C4-2B (cell line): Measurements from ENCODE around the gene GOLGA6L9.
"Not testable (repeated sequence)": the region's sequence is repeated elsewhere in the genome, so short reads cannot be mapped to it uniquely, and the experiment has no call there.

Experiments used
- H3K27ac ChIP-seq: fragments of 450-650 bp; 2 replicates; pipeline ENCODE4 v1.5.1; 2017
- ZFX ChIP-seq: fragments of 450-650 bp; IDR thresholded peaks from 2 replicates; pipeline ENCODE4 v1.6.1; 2017
- TF ChIP-seq, protein P1 (sequence below): fragments of 450-650 bp; conservative IDR thresholded peaks from 2 replicates; pipeline ENCODE4 v1.5.1; 2017; ENCODE audit warnings: mild to moderate bottlenecking

GOLGA6L9 gene

GRCh38 chr15:82429693-82430092, at the start of gene GOLGA6L9:
Gene GOLGA6L9, plus strand, starts transcription at chr15:82429816. Its CDS starts 264 bp downstream, at chr15:82430080.
- not testable (repeated sequence) for H3K27ac ChIP-seq

DNA sequence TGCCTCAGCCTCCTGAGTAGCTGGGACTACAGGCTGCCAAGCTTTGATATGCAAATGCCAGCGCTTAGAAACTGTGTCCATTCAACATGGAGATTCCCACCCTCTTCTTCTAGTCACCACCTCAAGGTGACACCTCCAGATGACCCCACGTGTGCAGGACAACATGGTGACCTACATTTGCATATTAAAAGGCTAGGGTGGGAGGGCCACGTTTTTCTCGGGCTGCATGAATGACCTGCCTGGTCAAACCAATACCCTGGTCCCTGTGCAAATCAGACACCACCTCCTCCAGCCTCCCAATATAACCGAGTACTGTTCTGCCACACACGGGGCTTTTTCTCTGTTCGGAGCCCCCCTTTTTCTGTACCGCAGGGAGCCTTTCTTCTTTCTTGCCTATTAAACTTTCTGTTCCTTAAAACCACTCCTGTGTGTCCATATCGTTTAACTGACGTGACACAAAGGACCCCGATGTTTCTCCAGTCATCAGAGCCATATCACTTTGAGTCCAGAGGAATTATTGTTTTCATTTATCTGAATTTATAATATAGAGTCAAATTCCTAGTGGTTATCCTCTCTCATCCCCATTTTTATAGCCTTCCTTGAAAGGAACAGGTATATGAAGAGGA, 48.2 kb upstream of the GOLGA6L9 start:
- not testable (repeated sequence) for H3K27ac ChIP-seq

DNA sequence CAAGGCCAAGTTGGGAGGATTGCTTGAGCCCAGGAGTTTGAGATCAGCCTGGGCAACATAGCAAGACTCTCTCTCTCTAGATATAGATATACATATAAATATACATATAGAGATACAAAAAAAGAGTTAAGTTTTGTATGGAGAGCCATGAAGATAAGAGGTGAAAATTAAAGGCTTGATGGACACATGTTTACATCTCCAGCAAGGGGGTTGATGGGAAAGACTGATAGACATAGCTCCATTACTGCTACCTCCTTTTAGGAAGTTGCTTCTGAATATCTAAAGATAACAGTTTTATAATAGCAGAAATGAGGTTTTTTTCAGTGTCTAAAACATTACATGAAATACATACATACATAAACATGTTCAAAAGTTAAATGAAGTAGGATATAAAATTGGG, 42.4 kb upstream of the GOLGA6L9 start:
- H3K27ac ChIP-seq: not testable (repeated sequence)

GRCh38 chr15:82390152-82390551, 39.5 kb upstream of the GOLGA6L9 start:
- not testable (repeated sequence) for H3K27ac ChIP-seq

DNA sequence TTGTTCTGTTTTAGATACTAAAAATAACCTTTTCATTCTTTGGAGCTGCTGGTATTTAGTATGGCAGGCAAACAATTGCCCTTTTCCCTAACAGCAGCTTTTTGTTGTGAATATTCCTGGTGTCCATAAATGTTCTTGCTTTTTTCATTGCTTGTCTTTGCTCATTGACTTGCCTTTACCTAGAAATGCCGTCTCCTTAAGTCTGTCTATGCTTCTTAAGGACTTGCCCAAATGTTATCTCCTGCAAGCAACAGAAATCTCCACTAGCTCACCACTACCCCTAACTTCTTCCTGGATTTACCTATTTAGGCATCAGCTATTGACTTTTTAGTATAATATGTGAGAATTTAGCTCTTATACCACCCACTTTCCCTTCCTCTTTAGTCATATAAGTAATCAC, 37.5 kb upstream of the GOLGA6L9 start:
- not testable (repeated sequence) for H3K27ac ChIP-seq

- no peak for TF ChIP-seq ZFX
- TF ChIP-seq, protein P1, sequence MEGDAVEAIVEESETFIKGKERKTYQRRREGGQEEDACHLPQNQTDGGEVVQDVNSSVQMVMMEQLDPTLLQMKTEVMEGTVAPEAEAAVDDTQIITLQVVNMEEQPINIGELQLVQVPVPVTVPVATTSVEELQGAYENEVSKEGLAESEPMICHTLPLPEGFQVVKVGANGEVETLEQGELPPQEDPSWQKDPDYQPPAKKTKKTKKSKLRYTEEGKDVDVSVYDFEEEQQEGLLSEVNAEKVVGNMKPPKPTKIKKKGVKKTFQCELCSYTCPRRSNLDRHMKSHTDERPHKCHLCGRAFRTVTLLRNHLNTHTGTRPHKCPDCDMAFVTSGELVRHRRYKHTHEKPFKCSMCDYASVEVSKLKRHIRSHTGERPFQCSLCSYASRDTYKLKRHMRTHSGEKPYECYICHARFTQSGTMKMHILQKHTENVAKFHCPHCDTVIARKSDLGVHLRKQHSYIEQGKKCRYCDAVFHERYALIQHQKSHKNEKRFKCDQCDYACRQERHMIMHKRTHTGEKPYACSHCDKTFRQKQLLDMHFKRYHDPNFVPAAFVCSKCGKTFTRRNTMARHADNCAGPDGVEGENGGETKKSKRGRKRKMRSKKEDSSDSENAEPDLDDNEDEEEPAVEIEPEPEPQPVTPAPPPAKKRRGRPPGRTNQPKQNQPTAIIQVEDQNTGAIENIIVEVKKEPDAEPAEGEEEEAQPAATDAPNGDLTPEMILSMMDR: no peak
- no peak overlapping the region for H3K27ac ChIP-seq
Measured at GRCh38 chr15:82393671-82394070, 35.9 kb upstream of the GOLGA6L9 start.

GRCh38 chr15:82395788-82396187, 33.8 kb upstream of the GOLGA6L9 start:
- H3K27ac ChIP-seq: not testable (repeated sequence)

DNA sequence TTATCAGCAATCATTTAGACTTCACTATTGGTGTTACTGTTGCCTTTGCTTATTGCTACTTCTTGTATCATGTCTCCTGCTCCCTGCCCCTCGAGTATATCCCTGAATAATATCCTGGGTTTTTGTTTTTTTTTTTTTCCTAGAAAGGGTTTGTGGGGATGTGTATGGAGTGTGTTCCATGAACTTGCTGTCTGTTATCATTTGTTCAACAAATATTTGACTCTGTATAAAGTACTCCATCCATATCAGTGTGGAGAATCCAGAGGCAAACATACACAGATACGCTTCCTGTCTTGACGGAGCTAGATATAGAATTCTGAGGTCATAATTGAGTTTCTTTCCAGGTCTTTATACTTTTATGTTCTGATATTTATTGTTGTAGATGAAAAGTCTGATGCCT, 31.8 kb upstream of the GOLGA6L9 start:
- no peak overlapping the region for H3K27ac ChIP-seq
- TF ChIP-seq, protein P1: no peak
- TF ChIP-seq ZFX: no peak

- H3K27ac ChIP-seq: no peak overlapping the region
- TF ChIP-seq ZFX: no peak
- TF ChIP-seq, protein P1: no peak
Measured at GRCh38 chr15:82398785-82399184, 30.8 kb upstream of the GOLGA6L9 start.

- not testable (repeated sequence) for H3K27ac ChIP-seq
Measured at GRCh38 chr15:82399366-82400103, 30.1 kb upstream of the GOLGA6L9 start.

DNA sequence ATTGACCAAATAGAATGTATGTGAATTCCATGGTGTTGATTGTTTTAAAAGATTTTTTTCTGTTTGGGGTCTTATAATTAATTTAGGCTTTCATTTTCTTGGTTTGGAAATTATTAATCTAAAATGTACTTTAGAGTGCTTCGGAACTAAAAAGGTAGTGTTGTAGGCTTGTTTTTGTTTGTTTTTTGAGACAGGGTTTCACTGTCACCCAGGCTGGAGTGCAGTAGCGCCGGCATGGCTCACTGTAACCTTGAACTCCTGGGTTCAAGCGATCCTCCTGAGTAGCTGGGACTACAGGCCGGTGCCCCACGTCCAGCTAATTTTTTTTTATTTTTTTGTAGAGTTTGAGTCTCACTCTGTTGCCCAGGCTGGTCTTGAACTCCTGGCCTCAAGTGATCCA, 27.7 kb upstream of the GOLGA6L9 start:
- not testable (repeated sequence) for H3K27ac ChIP-seq

DNA sequence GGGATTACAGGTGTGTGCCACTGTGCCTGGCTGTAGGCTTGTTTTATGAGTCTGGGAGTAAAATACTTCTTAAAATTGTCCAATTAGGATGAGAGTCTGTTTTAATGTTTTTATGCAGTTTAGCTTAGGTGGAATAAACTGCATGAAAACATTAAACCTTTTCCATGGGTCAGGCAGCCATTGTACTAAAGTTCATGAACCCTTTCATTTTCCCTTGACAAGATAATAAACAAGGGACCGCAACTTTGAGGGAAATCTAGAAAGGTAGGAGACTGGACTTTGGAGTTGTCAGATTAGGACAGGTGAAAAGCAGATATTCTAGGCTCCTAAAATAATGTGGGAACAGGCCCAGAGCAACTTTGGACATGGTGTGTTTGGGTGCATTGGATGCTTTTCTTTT, 27.3 kb upstream of the GOLGA6L9 start:
- not testable (repeated sequence) for H3K27ac ChIP-seq

- not testable (repeated sequence) for H3K27ac ChIP-seq
Measured at GRCh38 chr15:82406211-82406610, 23.4 kb upstream of the GOLGA6L9 start.

DNA sequence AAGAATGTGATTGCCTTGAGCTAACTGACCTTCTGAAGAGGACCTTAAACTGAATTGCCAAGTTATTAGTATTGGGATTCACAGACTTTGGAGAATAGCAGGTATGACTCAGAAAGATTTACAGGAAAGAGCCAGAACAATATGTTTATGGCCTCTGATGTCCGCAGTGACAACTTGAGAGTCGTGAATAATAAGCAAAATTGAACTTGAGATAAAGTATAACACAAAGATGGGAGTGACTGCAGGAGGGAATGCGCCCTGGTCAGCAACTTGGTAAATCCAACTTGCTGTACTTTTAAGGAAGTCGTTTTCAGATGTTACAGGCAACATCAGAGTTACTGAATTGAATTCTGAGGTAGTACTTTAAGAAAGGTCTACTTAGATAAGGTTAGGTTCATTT, 19.3 kb upstream of the GOLGA6L9 start:
- H3K27ac ChIP-seq: not testable (repeated sequence)

GRCh38 chr15:82411595-82411994, 18.0 kb upstream of the GOLGA6L9 start:
- not testable (repeated sequence) for H3K27ac ChIP-seq

DNA sequence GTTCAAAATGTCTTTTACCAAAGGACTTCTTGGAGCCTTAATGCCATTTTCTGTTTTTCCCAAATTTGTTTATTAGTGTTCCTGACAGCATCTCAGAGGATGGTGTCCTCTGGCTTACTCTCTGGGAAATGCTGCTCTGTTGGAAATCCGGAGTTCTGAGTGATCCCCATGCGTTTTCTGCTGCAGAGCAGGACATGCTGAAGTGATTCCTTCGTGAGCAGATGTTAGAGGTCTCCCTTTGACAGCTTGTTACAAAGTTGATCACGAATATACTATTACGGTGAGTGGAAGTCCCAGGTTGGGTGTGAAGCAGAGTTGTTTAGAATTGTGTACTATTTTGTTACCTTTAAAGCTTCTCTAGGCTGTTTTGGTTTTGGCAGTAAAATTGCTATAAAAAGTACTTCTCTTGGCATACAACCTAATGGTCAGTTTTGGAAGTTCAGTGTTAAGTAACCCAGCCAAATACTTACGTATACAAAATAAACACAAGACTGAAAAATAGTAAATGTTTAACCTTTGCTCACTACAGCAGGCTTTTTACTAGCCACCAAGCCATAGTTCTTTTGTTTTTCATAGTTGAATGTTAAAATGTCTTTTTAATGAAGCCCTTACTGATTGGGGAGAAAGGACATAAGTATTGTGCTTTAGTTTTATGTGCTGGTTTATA, 15.0 kb upstream of the GOLGA6L9 start:
- not testable (repeated sequence) for H3K27ac ChIP-seq

DNA sequence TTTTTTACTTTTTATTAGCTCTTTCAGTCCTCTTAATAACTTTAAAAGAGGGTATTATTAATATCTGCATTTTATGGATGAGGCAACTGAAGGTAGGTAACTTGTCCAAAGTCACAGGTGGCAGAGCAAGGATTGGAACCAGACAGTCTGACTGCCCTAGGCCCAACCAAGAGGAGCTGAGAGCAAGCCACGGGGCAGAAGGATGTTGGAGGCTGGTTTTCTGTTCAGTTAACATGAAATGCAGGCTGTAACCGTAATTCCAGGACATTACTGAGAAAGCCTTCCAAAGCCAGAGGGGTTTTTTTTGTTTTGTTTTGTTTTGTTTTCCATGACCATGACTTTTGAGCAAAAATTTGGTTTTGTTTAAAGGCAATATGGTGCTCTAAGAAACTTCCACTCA, 9.1 kb upstream of the GOLGA6L9 start:
- not testable (repeated sequence) for H3K27ac ChIP-seq

GRCh38 chr15:82420966-82421365, 8.7 kb upstream of the GOLGA6L9 start:
- H3K27ac ChIP-seq: not testable (repeated sequence)
